GM19025 (cell line): ENCODE results near the gene MYO1E.
A peak's percentile ranks its signal among the peaks of the same experiment; 100 is the strongest.
"Not testable (repeated sequence)": the region's sequence is repeated elsewhere in the genome, so short reads cannot be mapped to it uniquely, and the experiment has no call there.

Experiments used
- ATAC-seq: cut with Tn5 transposase; IDR thresholded peaks from one replicate; pipeline ENCODE4 v1.9.1; 2021; ENCODE audit warnings: mild to moderate bottlenecking, low read depth, moderate library complexity; ENCODE audit not compliant: unreplicated experiment

The MYO1E gene

GRCh38 chr15:59388670-59389069, 16.0 kb upstream of the MYO1E start:
- ATAC-seq: no peak

GRCh38 chr15:59387196-59387878, 14.7 kb upstream of the MYO1E start:
- ATAC-seq: not testable (repeated sequence)

- no peak for ATAC-seq
These were observed 12.5 kb upstream of the MYO1E start for GRCh38 chr15:59385171-59385570.

GRCh38 chr15:59384507-59384906, 11.8 kb upstream of the MYO1E start:
- no peak for ATAC-seq

GRCh38 chr15:59380902-59381610, 8.4 kb upstream of the MYO1E start:
- no peak for ATAC-seq

- ATAC-seq: no peak
These were observed 6.9 kb upstream of the MYO1E start for GRCh38 chr15:59379531-59379930.

GRCh38 chr15:59378855-59379254, 6.2 kb upstream of the MYO1E start:
- ATAC-seq: no peak

GRCh38 chr15:59377924-59378323, 5.3 kb upstream of the MYO1E start:
- no peak for ATAC-seq

- no peak for ATAC-seq
These were observed 4.1 kb upstream of the MYO1E start for GRCh38 chr15:59376733-59377132.

- no peak for ATAC-seq
These were observed 544 bp upstream of the MYO1E start for GRCh38 chr15:59373215-59373614.

- peak; percentile 38 for ATAC-seq
These were observed 966 bp downstream of the MYO1E start for GRCh38 chr15:59371458-59372351.

- ATAC-seq: no peak
These were observed 3.1 kb downstream of the MYO1E start for GRCh38 chr15:59369597-59369996.

- no peak for ATAC-seq
These were observed 5.6 kb downstream of the MYO1E start for GRCh38 chr15:59367022-59367451.

GRCh38 chr15:59366333-59367021, 6.2 kb downstream of the MYO1E start:
- no peak for ATAC-seq

GRCh38 chr15:59364248-59364647, 8.4 kb downstream of the MYO1E start:
- no peak for ATAC-seq

GRCh38 chr15:59362331-59362730, 10.3 kb downstream of the MYO1E start:
- no peak for ATAC-seq

GRCh38 chr15:59360896-59361295, 11.8 kb downstream of the MYO1E start:
- no peak for ATAC-seq

- no peak for ATAC-seq
These were observed 12.4 kb downstream of the MYO1E start for GRCh38 chr15:59360305-59360704.

- ATAC-seq: no peak
These were observed 16.9 kb downstream of the MYO1E start for GRCh38 chr15:59355730-59356129.

- ATAC-seq: no peak
These were observed 18.1 kb downstream of the MYO1E start for GRCh38 chr15:59354417-59355031.
